NB4 (cell line): ENCODE data around the gene SLC26A8.

Experiments used
- POLR2A ChIP-seq: IDR thresholded peaks from 2 replicates; pipeline ENCODE4 v1.6.1; 2011; ENCODE audit warnings: mild to moderate bottlenecking; ENCODE audit not compliant: insufficient read length; ENCODE audit errors: extremely low read depth
- TF ChIP-seq, protein P1 (sequence below): IDR thresholded peaks from one replicate; pipeline ENCODE4 v1.5.1; 2012; ENCODE audit warnings: low read depth, low read length

DNA sequence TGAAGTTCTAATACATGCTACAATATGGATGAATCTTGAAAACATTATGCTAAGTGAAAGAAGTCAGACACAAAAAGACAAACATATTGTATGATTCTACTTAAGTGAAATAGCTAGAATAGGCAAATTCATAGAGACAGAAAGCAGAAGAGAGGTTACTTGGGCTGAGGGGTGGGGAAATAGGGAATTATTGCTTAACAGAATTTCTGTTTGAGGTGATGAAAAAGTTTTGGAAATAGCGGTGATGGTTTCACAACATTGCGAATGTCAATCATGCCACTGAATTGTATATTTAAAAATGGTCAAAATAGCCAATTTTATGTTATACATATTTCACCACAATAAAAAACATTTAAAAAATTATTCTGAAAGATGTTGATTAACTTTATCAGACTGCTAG lies 6.1 kb downstream of the SLC26A8 start:
- TF ChIP-seq, protein P1, sequence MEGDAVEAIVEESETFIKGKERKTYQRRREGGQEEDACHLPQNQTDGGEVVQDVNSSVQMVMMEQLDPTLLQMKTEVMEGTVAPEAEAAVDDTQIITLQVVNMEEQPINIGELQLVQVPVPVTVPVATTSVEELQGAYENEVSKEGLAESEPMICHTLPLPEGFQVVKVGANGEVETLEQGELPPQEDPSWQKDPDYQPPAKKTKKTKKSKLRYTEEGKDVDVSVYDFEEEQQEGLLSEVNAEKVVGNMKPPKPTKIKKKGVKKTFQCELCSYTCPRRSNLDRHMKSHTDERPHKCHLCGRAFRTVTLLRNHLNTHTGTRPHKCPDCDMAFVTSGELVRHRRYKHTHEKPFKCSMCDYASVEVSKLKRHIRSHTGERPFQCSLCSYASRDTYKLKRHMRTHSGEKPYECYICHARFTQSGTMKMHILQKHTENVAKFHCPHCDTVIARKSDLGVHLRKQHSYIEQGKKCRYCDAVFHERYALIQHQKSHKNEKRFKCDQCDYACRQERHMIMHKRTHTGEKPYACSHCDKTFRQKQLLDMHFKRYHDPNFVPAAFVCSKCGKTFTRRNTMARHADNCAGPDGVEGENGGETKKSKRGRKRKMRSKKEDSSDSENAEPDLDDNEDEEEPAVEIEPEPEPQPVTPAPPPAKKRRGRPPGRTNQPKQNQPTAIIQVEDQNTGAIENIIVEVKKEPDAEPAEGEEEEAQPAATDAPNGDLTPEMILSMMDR = no peak
- no peak for TF ChIP-seq POLR2A
